Activated CD4-positive, alpha-beta T cell treated with anti-CD3 and anti-CD28 coated beads for 4 hours (primary cell): ENCODE data around the gene PCDHA6.
"Not testable (repeated sequence)": the region's sequence is repeated elsewhere in the genome, so short reads cannot be mapped to it uniquely, and the experiment has no call there.

Experiments
- DNase-seq, 2 donors: peaks; one replicate each; pipeline ENCODE4 v3.0.0-alpha.2; 2020

Gene PCDHA6, protein sequence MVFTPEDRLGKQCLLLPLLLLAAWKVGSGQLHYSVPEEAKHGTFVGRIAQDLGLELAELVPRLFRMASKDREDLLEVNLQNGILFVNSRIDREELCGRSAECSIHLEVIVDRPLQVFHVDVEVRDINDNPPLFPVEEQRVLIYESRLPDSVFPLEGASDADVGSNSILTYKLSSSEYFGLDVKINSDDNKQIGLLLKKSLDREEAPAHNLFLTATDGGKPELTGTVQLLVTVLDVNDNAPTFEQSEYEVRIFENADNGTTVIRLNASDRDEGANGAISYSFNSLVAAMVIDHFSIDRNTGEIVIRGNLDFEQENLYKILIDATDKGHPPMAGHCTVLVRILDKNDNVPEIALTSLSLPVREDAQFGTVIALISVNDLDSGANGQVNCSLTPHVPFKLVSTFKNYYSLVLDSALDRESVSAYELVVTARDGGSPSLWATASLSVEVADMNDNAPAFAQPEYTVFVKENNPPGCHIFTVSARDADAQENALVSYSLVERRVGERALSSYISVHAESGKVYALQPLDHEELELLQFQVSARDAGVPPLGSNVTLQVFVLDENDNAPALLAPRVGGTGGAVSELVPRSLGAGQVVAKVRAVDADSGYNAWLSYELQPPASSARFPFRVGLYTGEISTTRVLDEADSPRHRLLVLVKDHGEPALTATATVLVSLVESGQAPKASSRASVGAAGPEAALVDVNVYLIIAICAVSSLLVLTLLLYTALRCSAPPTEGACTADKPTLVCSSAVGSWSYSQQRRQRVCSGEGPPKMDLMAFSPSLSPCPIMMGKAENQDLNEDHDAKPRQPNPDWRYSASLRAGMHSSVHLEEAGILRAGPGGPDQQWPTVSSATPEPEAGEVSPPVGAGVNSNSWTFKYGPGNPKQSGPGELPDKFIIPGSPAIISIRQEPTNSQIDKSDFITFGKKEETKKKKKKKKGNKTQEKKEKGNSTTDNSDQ

DNA sequence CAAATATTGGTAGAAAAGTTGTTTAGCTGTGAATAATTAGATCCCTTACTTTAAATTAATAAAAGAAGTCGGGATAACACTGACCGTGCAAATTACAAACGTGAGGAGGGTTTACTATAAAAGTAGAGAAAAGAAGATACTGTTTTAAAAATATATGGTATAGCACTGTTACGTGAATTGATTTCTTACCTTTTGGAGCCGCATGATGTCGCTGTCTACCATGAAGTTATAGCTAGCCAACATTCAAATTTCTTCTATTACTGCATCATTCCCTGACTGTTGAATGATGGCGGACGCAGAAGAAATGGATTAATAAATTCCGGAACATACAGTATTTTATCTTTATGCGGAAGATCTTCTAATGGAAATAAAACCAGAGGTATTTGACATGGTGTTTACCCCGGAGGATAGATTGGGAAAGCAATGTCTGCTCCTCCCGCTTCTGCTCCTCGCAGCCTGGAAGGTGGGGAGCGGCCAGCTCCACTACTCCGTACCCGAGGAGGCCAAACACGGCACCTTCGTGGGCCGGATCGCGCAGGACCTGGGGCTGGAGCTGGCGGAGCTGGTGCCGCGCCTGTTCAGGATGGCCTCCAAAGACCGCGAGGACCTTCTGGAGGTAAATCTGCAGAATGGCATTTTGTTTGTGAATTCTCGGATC lies at the start of gene PCDHA6:
Gene PCDHA6, plus strand, starts transcription at position 257 of the 658 bp plus-strand sequence. Its CDS starts 132 bp downstream, at position 389.
- DNase-seq: no peak

DNA sequence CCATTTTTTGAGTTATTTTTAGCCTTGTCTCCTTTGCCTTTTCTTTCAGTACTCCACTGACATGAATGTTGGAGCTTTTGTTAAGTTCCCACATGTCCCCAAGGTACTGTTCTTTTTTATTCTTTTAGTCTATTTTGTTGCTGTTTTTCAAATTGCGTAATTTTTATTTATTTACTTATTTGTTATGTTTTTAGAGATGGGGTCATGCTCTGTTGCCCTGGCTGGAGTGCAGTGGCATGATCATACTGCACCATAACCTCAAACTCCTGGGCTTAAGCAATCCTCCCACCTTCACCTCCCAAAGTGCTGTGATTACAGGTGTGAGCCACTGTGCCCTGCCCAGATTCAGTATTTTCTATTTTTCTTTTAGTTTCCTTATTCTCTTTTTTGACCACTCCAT lies 47.2 kb upstream of the PCDHA6 start:
- no peak for DNase-seq

DNA sequence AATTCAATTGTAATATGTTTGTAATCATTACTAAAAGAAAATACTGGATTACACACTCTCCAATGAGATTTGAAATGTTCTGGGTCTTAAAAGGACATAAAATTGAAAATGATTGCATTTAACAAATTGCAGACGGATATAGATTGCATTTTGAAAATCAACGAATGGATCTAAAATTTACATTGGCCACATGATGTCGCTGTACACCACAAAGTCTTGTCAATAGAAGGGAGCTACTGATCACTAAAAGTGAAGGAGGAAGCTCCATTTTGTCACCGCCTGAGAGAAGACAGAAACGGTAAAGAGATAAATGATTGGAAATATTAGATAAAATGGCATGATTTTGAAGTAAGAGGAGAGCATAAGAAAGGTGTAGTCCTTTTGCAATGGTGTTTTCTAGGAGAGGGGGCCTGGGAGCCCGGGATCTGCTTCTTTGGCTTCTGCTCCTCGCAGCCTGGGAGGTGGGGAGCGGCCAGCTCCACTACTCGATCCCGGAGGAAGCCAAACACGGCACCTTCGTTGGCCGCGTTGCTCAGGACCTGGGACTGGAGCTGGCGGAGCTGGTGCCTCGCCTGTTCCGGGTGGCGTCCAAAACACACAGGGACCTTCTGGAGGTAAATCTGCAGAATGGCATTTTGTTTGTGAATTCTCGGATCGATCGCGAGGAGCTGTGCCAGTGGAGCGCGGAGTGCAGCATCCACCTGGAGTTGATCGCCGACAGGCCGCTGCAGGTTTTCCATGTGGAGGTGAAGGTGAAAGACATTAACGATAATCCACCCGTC lies 41.7 kb upstream of the PCDHA6 start, which contains the start of gene PCDHA1:
Gene PCDHA1, plus strand, starts transcription at position 236 of the 782 bp plus-strand sequence.
- no peak for DNase-seq

DNA sequence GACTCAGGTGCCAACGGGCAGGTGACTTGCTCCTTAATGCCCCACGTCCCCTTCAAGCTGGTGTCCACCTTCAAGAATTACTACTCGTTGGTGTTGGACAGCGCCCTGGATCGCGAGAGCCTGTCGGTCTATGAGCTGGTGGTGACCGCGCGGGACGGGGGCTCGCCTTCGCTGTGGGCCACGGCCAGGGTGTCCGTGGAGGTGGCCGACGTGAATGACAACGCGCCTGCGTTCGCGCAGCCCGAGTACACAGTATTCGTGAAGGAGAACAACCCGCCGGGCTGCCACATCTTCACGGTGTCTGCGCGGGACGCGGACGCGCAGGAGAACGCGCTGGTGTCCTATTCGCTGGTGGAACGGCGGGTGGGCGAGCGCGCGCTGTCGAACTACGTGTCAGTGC lies 40.3 kb upstream of the PCDHA6 start:
- DNase-seq: not testable (repeated sequence)

DNA sequence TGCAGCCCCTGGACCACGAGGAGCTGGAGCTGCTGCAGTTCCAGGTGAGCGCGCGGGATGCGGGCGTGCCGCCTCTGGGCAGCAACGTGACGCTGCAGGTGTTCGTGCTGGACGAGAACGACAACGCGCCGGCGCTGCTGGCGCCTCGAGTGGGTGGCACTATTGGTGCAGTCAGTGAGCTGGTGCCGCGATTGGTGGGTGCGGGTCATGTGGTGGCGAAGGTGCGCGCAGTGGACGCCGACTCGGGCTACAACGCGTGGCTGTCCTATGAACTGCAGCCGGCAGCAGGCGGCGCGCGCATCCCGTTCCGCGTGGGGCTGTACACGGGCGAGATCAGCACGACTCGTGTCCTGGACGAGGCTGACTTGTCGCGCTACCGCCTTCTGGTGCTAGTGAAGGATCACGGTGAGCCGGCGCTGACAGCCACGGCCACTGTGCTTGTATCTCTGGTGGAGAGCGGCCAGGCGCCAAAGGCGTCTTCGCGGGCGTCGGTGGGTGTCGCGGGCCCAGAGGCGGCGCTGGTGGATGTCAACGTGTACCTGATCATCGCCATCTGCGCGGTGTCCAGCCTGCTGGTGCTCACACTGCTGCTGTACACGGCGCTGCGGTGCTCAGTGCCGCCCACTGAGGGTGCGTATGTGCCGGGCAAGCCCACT lies 39.8 kb upstream of the PCDHA6 start:
- not testable (repeated sequence) for DNase-seq

DNA sequence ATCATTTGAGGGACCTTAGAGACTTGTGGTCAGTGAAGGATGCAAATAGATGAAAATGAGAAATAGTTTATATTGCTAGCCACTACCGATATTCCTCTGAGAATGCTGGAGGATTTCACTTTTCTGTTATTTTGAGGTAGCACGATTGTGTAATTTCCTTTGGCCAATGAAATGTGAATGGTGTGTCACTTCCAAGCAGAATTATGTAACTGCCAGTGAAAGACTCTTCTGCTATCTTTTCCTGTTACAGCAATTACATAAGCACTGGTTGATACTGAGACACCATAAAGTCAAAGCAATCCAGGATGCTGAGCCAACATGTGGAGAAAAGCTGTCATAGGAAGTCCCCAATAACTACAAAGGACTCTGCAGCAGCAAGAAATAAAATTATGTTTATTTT lies 36.7 kb upstream of the PCDHA6 start:
- DNase-seq: no peak

DNA sequence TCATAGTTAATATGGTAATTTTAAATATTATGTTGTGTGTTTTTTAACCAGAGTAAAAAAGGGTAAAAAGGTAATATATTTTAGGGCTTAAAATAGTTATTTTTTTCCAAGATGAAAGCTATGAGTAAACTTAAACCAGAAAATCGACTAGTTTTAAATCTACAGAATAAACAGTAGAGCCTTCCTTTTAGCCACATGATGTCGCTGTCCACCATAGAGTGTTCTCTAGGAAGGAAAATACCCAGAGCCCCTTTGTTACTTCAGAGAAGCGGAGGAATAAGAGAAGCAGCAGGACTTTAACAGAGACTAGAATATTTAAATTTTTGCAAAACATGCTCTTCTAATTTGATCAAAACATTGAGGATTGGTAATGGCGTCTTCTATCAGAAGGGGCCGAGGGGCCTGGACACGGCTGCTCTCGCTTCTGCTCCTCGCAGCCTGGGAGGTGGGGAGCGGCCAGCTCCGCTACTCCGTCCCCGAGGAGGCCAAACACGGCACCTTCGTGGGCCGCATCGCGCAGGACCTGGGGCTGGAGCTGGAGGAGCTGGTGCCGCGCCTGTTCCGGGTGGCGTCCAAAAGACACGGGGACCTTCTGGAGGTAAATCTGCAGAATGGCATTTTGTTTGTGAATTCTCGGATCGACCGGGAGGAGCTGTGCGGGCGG lies 33.0 kb upstream of the PCDHA6 start, which contains the start of gene PCDHA2:
Gene PCDHA2, plus strand, starts transcription at position 258 of the 664 bp plus-strand sequence.
- DNase-seq: no peak

DNA sequence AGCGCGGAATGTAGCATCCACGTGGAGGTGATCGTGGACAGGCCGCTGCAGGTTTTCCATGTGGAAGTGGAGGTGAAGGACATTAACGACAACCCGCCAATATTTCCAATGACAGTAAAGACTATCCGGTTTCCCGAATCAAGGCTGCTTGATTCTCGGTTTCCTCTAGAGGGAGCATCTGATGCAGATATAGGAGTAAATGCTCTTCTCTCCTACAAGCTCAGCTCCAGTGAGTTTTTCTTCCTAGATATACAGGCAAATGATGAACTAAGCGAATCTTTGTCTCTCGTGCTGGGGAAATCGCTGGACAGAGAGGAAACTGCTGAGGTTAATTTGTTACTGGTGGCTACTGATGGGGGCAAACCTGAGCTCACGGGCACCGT lies 32.5 kb upstream of the PCDHA6 start:
- DNase-seq: no peak

DNA sequence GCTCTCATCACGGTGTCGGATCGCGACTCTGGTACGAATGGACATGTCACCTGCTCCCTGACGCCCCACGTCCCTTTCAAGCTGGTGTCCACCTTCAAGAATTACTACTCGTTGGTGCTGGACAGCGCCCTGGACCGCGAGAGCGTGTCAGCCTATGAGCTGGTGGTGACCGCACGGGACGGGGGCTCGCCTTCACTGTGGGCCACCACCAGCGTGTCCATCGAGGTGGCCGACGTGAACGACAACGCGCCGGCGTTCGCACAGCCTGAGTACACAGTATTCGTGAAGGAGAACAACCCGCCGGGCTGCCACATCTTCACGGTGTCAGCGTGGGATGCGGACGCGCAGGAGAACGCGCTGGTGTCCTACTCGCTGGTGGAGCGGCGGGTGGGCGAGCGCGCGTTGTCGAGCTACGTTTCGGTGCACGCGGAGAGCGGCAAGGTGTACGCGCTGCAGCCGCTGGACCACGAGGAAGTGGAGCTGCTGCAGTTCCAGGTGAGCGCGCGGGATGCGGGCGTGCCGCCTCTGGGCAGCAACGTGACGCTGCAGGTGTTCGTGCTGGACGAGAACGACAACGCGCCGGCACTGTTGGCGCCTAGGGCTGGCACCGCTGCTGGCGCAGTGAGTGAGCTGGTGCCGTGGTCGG lies 31.6 kb upstream of the PCDHA6 start:
- DNase-seq: not testable (repeated sequence)

DNA sequence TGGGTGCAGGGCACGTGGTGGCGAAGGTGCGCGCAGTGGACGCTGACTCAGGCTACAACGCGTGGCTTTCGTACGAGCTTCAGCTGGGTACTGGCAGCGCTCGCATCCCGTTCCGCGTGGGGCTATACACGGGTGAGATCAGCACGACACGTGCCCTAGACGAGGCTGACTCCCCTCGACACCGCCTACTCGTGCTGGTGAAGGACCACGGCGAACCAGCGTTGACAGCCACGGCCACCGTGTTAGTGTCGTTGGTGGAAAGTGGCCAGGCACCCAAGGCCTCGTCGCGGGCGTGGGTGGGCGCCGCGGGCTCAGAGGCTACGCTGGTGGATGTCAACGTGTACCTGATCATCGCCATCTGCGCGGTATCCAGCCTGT lies 31.1 kb upstream of the PCDHA6 start:
- no peak for DNase-seq

DNA sequence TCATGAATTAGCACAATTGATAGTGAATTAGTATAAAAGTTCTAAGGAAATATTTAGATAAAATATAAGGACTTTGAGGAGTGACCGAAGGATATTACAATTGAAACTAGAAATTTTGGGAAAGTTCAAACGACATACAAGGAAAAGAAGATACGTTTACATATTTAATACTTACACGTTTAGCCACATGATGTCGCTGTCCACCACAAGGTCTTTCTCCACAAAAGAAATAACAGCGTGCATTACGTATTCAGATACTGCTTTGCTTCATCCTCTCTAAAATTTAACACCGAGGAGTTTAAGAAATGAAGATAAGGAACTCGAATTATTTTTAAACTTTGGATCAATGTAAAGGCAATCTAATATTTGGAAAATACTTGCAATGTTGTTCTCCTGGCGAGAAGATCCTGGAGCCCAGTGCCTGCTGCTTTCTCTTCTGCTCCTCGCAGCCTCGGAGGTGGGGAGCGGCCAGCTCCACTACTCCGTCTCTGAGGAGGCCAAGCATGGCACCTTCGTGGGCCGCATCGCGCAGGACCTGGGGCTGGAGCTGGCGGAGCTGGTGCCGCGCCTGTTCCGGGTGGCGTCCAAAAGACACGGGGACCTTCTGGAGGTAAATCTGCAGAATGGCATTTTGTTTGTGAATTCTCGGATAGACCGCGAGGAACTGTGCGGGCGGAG lies 26.8 kb upstream of the PCDHA6 start, which contains the start of gene PCDHA3:
Gene PCDHA3, plus strand, starts transcription at position 242 of the 678 bp plus-strand sequence.
- no peak for DNase-seq

DNA sequence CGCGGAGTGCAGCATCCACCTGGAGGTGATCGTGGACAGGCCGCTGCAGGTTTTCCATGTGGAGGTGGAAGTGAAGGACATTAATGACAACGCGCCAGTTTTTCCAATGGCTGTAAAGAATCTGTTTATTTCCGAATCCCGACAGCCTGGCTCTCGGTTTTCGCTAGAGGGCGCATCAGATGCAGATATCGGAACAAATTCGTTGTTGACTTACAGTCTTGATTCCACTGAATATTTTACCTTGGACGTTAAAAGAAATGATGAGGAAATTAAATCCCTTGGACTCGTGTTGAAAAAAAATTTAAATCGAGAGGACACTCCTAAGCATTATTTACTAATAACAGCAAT lies 26.3 kb upstream of the PCDHA6 start:
- DNase-seq: no peak

DNA sequence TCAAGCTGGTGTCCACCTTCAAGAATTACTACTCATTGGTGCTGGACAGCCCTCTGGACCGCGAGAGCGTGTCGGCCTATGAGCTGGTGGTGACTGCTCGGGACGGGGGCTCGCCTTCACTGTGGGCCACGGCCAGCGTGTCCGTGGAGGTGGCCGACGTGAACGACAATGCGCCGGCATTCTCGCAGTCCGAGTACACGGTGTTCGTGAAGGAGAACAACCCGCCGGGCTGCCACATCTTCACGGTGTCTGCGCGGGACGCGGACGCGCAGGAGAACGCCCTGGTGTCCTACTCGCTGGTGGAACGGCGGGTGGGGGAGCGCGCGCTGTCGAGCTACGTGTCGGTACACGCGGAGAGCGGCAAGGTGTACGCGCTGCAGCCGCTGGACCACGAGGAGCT lies 25.4 kb upstream of the PCDHA6 start:
- DNase-seq: not testable (repeated sequence)

DNA sequence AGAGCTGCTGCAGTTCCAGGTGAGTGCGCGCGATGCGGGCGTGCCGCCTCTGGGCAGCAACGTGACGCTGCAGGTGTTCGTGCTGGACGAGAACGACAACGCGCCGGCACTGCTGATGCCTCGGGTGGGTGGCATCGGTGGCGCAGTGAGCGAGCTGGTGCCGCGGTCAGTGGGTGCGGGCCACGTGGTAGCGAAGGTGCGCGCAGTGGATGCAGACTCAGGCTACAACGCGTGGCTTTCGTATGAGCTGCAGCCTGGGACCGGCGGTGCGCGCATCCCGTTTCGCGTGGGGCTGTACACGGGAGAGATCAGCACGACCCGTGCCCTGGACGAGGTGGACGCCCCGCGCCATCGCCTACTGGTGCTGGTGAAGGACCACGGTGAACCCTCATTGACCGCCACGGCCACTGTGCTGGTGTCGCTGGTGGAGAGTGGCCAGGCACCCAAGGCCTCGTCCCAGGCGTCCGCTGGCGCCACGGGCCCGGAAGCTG lies 24.9 kb upstream of the PCDHA6 start:
- no peak for DNase-seq

DNA sequence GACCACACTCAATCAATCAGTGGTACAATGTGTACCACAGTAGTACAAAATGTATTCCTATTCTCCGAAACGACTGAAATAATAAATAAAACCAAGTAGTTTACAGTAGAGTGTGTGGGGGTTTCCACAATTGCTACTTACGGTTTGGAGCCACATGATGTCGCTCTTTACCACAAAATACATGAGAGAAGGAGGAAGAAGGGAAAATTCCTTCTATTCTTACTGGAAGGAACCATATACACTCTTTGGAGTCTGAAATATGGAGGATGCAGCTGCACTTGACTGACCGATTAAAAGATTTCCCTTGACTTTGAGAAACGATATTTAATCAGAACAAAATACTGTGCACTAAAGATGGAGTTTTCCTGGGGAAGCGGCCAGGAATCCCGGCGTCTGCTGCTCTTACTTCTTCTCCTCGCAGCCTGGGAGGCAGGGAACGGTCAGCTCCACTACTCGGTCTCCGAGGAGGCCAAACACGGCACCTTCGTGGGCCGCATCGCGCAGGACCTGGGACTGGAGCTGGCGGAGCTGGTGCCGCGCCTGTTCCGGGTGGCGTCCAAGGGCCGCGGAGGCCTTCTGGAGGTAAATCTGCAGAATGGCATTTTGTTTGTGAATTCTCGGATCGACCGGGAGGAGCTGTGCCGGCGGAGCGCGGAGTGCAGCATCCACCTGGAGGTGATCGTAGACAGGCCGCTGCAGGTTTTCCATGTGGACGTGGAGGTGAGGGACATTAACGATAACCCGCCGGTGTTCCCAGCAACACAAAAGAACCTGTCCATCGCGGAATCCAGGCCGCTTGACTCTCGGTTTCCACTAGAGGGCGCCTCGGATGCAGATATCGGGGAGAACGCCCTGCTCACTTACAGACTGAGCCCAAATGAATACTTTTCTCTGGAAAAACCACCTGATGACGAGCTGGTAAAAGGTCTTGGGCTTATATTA lies 20.7 kb upstream of the PCDHA6 start, which contains the start of gene PCDHA4:
Gene PCDHA4, plus strand, starts transcription at position 235 of the 942 bp plus-strand sequence.
- DNase-seq: no peak

DNA sequence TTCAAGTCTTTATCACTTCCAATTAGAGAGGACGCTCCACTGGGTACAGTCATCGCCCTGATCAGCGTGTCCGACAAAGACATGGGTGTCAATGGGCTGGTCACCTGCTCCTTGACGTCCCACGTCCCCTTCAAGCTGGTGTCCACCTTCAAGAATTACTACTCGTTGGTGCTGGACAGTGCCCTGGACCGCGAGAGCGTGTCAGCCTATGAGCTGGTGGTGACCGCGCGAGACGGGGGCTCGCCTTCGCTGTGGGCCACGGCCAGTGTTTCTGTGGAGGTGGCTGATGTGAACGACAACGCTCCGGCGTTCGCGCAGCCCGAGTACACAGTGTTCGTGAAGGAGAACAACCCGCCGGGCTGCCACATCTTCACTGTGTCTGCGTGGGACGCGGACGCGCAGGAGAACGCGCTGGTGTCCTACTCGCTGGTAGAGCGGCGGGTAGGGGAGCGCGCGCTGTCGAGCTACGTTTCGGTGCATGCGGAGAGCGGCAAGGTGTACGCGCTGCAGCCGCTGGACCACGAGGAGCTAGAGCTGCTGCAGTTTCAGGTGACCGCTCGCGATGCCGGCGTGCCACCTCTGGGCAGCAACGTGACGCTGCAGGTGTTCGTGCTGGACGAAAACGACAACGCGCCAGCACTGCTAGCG lies 19.4 kb upstream of the PCDHA6 start:
- not testable (repeated sequence) for DNase-seq

DNA sequence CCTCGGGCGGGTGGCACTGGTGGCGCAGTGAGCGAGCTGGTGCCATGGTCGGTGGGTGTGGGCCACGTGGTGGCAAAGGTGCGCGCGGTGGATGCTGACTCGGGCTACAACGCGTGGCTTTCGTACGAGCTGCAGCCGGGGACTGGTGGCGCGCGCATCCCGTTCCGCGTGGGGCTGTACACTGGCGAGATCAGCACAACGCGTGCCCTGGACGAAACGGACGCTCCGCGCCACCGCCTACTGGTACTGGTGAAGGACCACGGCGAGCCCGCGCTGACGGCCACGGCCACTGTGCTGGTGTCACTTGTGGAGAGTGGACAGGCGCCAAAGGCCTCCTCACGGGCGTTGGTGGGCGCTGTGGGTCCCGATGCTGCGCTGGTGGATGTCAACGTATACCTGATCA lies 18.9 kb upstream of the PCDHA6 start:
- DNase-seq: no peak
